22Rv1 (cell line): Measurements from ENCODE around the gene P2RY8.
A peak's percentile ranks its signal among the peaks of the same experiment; 100 is the strongest.

Source experiments
- H3K27ac ChIP-seq: fragments of 450-650 bp; 2 replicates; pipeline ENCODE4 v1.5.1; 2017
- ZFX ChIP-seq: fragments of 450-650 bp; IDR thresholded peaks from 2 replicates; pipeline ENCODE4 v1.6.1; 2017; ENCODE audit warnings: antibody characterized with exemption, borderline replicate concordance
- TF ChIP-seq, protein P1 (sequence below): fragments of 450-650 bp; IDR thresholded peaks from 2 replicates; pipeline ENCODE4 v1.5.1; 2017; ENCODE audit warnings: mild to moderate bottlenecking

Gene P2RY8

DNA sequence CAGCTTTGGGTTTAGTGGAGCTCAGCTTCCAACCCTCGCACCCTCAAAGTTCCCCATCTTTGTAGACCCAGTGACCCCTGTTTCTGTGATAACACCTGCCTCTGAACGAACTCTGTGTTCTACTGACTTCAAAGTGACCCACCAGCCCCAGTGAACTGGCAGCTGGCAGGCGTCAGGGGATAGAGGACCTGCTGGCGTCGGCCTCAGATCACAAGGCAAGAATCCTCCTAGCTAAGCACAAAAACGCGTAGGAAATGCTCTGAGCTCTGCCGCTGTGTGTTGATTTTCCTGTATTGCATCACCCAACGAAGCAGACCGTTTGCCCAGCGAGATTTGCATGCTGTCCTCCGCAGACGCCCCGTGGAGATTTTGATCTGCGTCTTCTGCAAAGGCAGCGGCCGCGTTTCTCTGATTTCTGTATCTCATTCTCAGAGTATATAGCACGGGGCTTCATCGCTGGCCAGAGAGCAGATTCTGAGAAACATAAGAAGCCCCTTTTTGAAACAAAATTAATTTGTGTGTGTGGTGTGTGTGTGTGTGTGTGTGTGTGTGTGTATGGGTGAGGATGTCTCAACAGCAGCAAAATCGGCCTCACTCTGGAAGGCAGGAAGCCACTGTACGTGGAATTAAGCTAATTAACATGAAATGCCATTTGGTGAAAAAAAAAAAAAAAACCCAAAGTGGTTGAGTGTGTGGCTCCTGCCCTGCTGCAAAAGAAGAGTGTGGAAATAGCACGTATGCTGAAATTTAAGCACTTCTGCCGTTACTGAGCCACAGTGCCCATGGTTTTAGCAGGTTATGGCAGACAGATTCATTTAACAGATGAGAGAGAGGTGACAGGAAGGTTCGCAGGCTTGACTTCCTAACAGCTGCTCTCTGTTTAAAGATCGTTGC lies 55.1 kb downstream of the P2RY8 start:
- peak overlapping the region; percentile 38 for H3K27ac ChIP-seq
- TF ChIP-seq, protein P1, sequence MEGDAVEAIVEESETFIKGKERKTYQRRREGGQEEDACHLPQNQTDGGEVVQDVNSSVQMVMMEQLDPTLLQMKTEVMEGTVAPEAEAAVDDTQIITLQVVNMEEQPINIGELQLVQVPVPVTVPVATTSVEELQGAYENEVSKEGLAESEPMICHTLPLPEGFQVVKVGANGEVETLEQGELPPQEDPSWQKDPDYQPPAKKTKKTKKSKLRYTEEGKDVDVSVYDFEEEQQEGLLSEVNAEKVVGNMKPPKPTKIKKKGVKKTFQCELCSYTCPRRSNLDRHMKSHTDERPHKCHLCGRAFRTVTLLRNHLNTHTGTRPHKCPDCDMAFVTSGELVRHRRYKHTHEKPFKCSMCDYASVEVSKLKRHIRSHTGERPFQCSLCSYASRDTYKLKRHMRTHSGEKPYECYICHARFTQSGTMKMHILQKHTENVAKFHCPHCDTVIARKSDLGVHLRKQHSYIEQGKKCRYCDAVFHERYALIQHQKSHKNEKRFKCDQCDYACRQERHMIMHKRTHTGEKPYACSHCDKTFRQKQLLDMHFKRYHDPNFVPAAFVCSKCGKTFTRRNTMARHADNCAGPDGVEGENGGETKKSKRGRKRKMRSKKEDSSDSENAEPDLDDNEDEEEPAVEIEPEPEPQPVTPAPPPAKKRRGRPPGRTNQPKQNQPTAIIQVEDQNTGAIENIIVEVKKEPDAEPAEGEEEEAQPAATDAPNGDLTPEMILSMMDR: no peak
- no peak for TF ChIP-seq ZFX

DNA sequence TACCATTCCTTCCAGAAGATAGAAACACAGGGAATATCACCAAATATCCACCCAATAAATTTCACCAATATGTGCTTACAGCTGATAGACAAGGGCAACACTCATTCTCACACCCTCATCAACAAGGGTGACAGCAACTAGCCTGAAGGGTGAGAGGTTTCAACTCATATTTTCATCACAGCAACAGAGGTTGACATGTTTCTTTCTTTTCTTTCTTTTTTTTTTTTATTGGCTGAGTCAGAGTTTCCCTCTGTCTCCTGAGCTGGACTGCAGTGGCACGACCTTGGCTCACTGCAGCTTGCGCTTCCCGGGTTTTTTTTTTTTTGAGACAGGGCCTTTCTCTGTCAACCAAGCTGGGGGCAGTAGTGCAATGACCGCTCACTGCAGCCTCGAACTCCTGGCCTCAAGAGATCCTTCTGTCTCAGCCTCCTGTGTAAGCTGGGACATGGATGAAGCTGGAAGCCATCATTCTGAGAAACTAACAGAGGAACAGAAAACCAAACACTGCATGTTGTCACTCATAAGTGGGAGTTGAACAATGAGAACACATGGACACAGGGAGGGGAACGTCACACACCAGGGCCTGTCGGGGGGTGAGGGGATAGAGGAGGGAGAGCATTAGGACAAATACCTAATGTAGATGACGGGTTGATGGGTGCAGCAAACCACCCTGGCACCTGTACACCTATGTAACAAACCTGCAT lies 56.8 kb downstream of the P2RY8 start:
- TF ChIP-seq, protein P1: no peak
- no peak for TF ChIP-seq ZFX
- H3K27ac ChIP-seq: no peak overlapping the region

DNA sequence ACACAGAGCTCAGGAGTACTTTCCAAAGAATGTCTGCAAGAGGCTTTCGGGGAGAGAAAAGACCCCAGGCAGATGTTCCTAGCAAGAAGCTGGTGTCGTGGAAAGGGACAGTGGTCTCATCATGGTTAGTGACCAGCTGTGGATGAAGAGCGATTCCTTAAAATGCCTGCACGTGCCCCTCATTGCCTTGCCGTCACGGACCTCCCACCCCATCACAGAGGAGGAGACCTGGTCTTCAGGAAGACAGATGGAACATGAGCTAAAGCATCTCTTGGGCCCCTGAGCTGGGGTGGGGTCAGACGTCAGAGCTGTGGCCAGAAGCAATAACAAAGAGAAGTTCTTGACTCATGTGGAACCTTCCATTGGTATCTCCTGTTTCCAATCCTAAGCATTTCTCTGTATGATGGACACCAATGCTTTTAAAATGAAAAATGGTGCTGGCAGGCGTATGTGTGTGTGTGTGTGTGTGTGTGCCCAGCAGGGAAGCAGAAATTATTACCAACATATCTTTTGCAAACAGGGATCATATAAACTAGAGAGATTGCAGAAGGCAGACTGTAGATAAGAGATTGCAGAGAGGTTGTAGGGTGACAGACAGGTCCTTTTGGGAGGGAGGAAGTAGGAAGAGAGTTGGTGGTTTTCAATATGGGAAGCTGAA lies 59.1 kb downstream of the P2RY8 start:
- no peak overlapping the region for H3K27ac ChIP-seq
- TF ChIP-seq, protein P1: no peak
- TF ChIP-seq ZFX: no peak

DNA sequence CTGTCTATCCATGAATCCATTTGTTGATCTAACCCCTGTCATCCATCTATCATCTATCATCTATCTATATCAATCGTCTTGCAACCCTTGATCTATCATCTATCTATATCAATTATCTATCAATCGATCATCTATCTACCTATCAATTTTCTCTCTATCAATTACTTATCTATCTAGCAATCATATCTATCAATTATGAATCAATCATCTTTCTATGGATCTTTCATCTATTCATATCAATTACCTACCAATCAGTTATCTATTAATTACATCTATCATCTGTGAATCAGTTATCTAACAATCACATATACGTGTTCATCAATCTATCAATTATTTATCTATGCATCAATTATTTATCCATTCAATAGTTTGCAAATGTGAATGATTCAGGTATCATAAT lies 59.8 kb downstream of the P2RY8 start:
- H3K27ac ChIP-seq: no peak overlapping the region

DNA sequence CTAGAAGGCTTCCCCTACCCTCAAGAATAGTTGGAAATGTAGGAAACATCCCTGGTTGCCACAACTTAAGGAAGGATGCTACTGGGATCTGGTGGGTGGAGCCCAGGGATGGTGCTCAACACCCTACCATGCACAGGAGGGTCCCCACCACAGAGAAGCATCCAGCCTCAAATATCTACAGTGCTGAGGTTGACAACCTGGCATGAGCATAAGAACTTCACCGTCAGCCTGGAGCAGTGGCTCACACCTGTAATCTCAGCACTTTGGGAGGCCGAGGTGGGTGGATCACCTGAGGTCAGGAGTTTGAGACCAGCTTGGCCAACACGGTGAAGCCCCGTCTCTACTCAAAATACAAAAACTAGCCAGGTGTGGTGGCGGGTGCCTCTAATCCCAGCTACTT lies 60.3 kb downstream of the P2RY8 start:
- TF ChIP-seq ZFX: no peak
- TF ChIP-seq, protein P1: no peak
- H3K27ac ChIP-seq: no peak overlapping the region

More for the DNA sequence above, 59.8 kb downstream of the P2RY8 start:
- TF ChIP-seq ZFX: no peak
- TF ChIP-seq, protein P1: no peak

DNA sequence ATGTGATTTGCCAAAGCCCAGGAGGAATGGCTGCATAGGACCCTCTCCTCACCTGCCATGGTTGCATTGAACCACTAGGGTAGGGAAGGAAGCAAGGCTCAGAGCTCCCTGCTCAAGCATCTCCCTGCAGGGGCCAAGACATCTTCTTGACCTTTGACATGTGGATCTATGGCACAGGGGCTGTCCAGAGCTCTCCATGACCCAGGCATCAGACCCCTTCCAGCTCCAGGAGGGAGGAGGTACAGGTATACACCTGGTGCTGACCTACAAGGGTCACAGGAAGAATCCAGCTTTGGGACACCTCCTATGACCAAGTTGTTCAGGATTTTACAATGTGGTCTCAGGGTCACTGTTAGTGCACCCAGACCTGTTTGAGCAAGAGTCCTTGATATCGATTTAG lies 61.1 kb downstream of the P2RY8 start:
- TF ChIP-seq, protein P1: no peak
- TF ChIP-seq ZFX: no peak
- no peak overlapping the region for H3K27ac ChIP-seq
